A549 (cell line): Measurements from ENCODE around the gene CNTNAP2. TPM values are rescaled to one million over a fixed set of nuclear protein-coding genes. Genes with fewer than 3 reads are reported as not detected.

Experiments
- ATAC-seq, 2 experiments: fragments of 200-7000 bp in 1 of 2; fragments of >200 bp in 1 of 2; cut with Nextera tagmentation in 1 of 2; cut with Tn5 transposase in 1 of 2; 3 replicates each; pipeline versions ENCODE4 v1.8.0 to v1.9.1; 2018 to 2020; ENCODE audit warnings: mild to moderate bottlenecking in 1 of 2, moderate library complexity in 1 of 2
- CTCF ChIA-PET: fragments of 300-600 bp; sonication (Branson Sonifier 250); formaldehyde crosslinking; extraction: SDS; loops from one replicate; lab custom pipeline; 2021; ENCODE audit warnings: antibody characterized with exemption, inconsistent platforms; lab: Yijun Ruan, JAX
- POLR2A ChIA-PET: fragments of 350-600 bp; formaldehyde crosslinking; extraction: SDS; loops from one replicate; lab custom pipeline; 2021; ENCODE audit warnings: antibody characterized with exemption, inconsistent platforms; lab: Yijun Ruan, JAX
- DNase-seq, 2 experiments: peaks; one replicate each; pipeline versions ENCODE4 v3.0.0 to v3.0.0-alpha.2; 2011 to 2016; ENCODE audit warnings: low read depth in 1 of 2, low spot score in 1 of 2
- FAIRE-seq: peaks from 2 replicates; lab custom pipeline; 2011; peaks lifted over from hg19 to GRCh38; lab: Jason Lieb, UNC
- H3K27ac ChIP-seq, 2 experiments: fragments of >200 bp; sonication (Bioruptor Twin); formaldehyde crosslinking; 3 replicates each; pipeline ENCODE4 v1.5.1; 2016 to 2017
- H3K4me1 ChIP-seq: fragments of >200 bp; sonication (Bioruptor Twin); formaldehyde crosslinking; 3 replicates; pipeline ENCODE4 v1.6.1; 2016
- H3K4me2 ChIP-seq: fragments of >200 bp; sonication (Bioruptor Twin); formaldehyde crosslinking; 3 replicates; pipeline ENCODE4 v1.6.1; 2016
- H3K4me3 ChIP-seq: fragments of >200 bp; sonication (Bioruptor Twin); formaldehyde crosslinking; 3 replicates; pipeline ENCODE4 v1.5.1; 2016
- H3K9me3 ChIP-seq: fragments of >200 bp; sonication (Bioruptor Twin); formaldehyde crosslinking; 3 replicates; pipeline ENCODE4 v1.6.1; 2016
- BCL3 ChIP-seq: fragments of >200 bp; sonication (Bioruptor Twin); formaldehyde crosslinking; IDR thresholded peaks from 3 replicates; pipeline ENCODE4 v1.6.1; 2016
- CBX2 ChIP-seq: fragments of 200-600 bp; sonication (generic); IDR thresholded peaks from 2 replicates; pipeline ENCODE4 v1.6.1; 2016; ENCODE audit warnings: low read depth, mild to moderate bottlenecking, borderline replicate concordance
- CBX8 ChIP-seq: fragments of 200-600 bp; sonication (generic); IDR thresholded peaks from 2 replicates; pipeline ENCODE4 v1.6.1; 2016
- CEBPB ChIP-seq, 2 experiments: fragments of >200 bp in 1 of 2; sonication (Bioruptor Twin) in 1 of 2; formaldehyde crosslinking in 1 of 2; IDR thresholded peaks; 2 replicates each; pipeline ENCODE4 v1.6.1; 2012 to 2016
- FOSL2 ChIP-seq, 2 experiments: fragments of 450-650 bp in 1 of 2; fragments of >200 bp in 1 of 2; sonication (Bioruptor Twin) in 1 of 2; formaldehyde crosslinking; IDR thresholded peaks; 2 replicates each; pipeline versions ENCODE4 v1.5.0 to v1.6.1; 2016 to 2020; ENCODE audit warnings: mild to moderate bottlenecking in 1 of 2, moderate library complexity in 1 of 2
- HDAC2 ChIP-seq: fragments of 200-600 bp; sonication (generic); IDR thresholded peaks from 2 replicates; pipeline ENCODE4 v1.6.1; 2016
- HES2 ChIP-seq: fragments of >200 bp; sonication (Bioruptor Twin); formaldehyde crosslinking; IDR thresholded peaks from 2 replicates; pipeline ENCODE4 v1.6.1; 2016
- HOXB5 ChIP-seq: fragments of 250-450 bp; sonication (Bioruptor Pico); IDR thresholded peaks from 2 replicates; pipeline ENCODE4 v1.5.0; 2020; ENCODE audit warnings: mild to moderate bottlenecking, moderate library complexity
- KDM5A ChIP-seq: fragments of 200-600 bp; sonication (generic); IDR thresholded peaks from 2 replicates; pipeline ENCODE4 v1.6.1; 2016; ENCODE audit warnings: antibody characterized with exemption, mild to moderate bottlenecking
- MAFK ChIP-seq: fragments of 450-650 bp; IDR thresholded peaks from 2 replicates; pipeline ENCODE4 v1.6.1; 2014; ENCODE audit not compliant: partially characterized antibody
- MAZ ChIP-seq: fragments of 150-350 bp; IDR thresholded peaks from 2 replicates; pipeline ENCODE4 v1.6.1; 2014; ENCODE audit warnings: antibody characterized with exemption, low read depth, low read length, borderline replicate concordance
- NPAS2 ChIP-seq: fragments of 250-450 bp; sonication (Bioruptor Pico); IDR thresholded peaks from 2 replicates; pipeline ENCODE4 v1.8.0; 2022; ENCODE audit warnings: mild to moderate bottlenecking, moderate library complexity, borderline replicate concordance
- POLR2AphosphoS2 ChIP-seq: conservative IDR thresholded peaks from 2 replicates; pipeline ENCODE4 v1.6.1; 2012; ENCODE audit warnings: low read length, improper control_type of control experiment, inconsistent platforms
- RARB ChIP-seq: fragments of 250-450 bp; sonication (Bioruptor Pico); IDR thresholded peaks from 2 replicates; pipeline ENCODE4 v1.8.0; 2021; ENCODE audit warnings: mild to moderate bottlenecking, moderate library complexity
- RCOR1 ChIP-seq: fragments of 150-350 bp; IDR thresholded peaks from 2 replicates; pipeline ENCODE4 v1.6.1; 2014; ENCODE audit warnings: antibody characterized with exemption, low read length, low read depth
- REST ChIP-seq: fragments of 200-600 bp; sonication (generic); IDR thresholded peaks from 2 replicates; pipeline ENCODE4 v1.6.1; 2016; ENCODE audit warnings: antibody characterized with exemption, mild to moderate bottlenecking, moderate library complexity
- SREBF2 ChIP-seq: fragments of 450-650 bp; IDR thresholded peaks from 2 replicates; pipeline ENCODE4 v1.6.1; 2014; ENCODE audit warnings: mild to moderate bottlenecking, moderate library complexity
- USF2 ChIP-seq: fragments of 450-650 bp; IDR thresholded peaks from 2 replicates; pipeline ENCODE4 v1.6.1; 2014; ENCODE audit warnings: antibody characterized with exemption
- ZC3H11A ChIP-seq: fragments of 450-650 bp; IDR thresholded peaks from 2 replicates; pipeline ENCODE4 v1.6.1; 2014; ENCODE audit warnings: antibody characterized with exemption, mild to moderate bottlenecking
- ZNF302 ChIP-seq: fragments of 250-450 bp; sonication (Bioruptor Pico); IDR thresholded peaks from 2 replicates; pipeline ENCODE4 v1.9.0; 2021; ENCODE audit warnings: inconsistent platforms, mild to moderate bottlenecking, moderate library complexity
- WGBS: methylation state at CpG from one replicate; pipeline ENCODE4 v1.1.6; 2017; ENCODE audit errors: missing lambda C conversion rate; 5-methylcytosine and 5-hydroxymethylcytosine counted together
- polyA plus RNA-seq, 4 experiments: library from polyadenylated mRNA; depleted of rRNA in 3 of 4; stranded (reverse); fragments of >200 nt; fragmentation: RNase III in 1 of 4; extraction: RNeasy Plus Mini Kit Qiagen cat#74134 plus additional on column Dnase treatment in 1 of 4; gene quantifications; 2 replicates in 3 of 4; 3 replicates in 1 of 4; pipeline ENCODE4 v1.2.3, GENCODE V29; 2011 to 2017

CNTNAP2 gene
- polyA plus RNA-seq, 2 of the 4 experiments (the other 2 are of a cell fraction): 0.05 to 0.13 TPM

GRCh38 chr7:147308539-147308938, 1191.9 kb downstream of the CNTNAP2 start:
- POLR2A ChIA-PET: no interaction called here
- no peak overlapping the region for H3K27ac ChIP-seq
- 23% methylated on average over 5 of the region's 5 CpGs for WGBS
- no peak for FAIRE-seq
- no peak for ATAC-seq
- CTCF ChIA-PET: no interaction called here
- no peaks in the 10 kb centered on the region for H3K4me1 ChIP-seq
- no peak overlapping the region for H3K4me2 ChIP-seq
- DNase-seq: no peak
- no peak for TF ChIP-seq RCOR1
- TF ChIP-seq REST: peak; percentile 35; the same call in 1 of the 2 replicates
- no peak for TF ChIP-seq SREBF2
- no peak for TF ChIP-seq ZNF302 (CRISPR knock-in tag)
- no peak for TF ChIP-seq CBX8
- no peak for TF ChIP-seq CEBPB (IDR thresholded peaks at IDR 0.05)
- no peak overlapping the region for H3K4me3 ChIP-seq
- no peaks in the 10 kb centered on the region for H3K9me3 ChIP-seq

GRCh38 chr7:147311336-147311735, 1194.7 kb downstream of the CNTNAP2 start:
- WGBS: 20% methylated on average over 1 of the region's 1 CpG
- no peak for ATAC-seq
- POLR2A ChIA-PET: no interaction called here
- no peak for TF ChIP-seq FOSL2 (IDR thresholded peaks at IDR 0.05)
- no peak for TF ChIP-seq FOSL2 (CRISPR knock-in tag; IDR thresholded peaks at IDR 0.05)
- no peak for TF ChIP-seq ZC3H11A
- TF ChIP-seq HES2: no peak
- TF ChIP-seq BCL3: no peak
- no peak for TF ChIP-seq SREBF2
- no peak for TF ChIP-seq KDM5A
- TF ChIP-seq MAFK: no peak
- TF ChIP-seq HOXB5 (CRISPR knock-in tag): no peak
- no peak for TF ChIP-seq USF2
- no peak for TF ChIP-seq MAZ
- TF ChIP-seq, all 56 proteins: peak for 0
- Histone ChIP-seq H3K4me2 (no peak overlapping the region), H3K4me3 (no peak overlapping the region), H3K27ac (no peak overlapping the region), H3K4me1 (no peaks in the 10 kb centered on the region), H3K9me3 (no peaks in the 10 kb centered on the region)
- no peak for FAIRE-seq
- CTCF ChIA-PET: no interaction called here
- no peak for DNase-seq

GRCh38 chr7:147321504-147321903, 1204.9 kb downstream of the CNTNAP2 start:
- H3K27ac ChIP-seq: no peak overlapping the region
- CTCF ChIA-PET: no interaction called here
- TF ChIP-seq RARB: no peak
- no peak for TF ChIP-seq POLR2AphosphoS2
- TF ChIP-seq CBX2: no peak
- no peak for TF ChIP-seq REST
- no peak for TF ChIP-seq CEBPB (IDR thresholded peaks at IDR 0.05)
- no peak for TF ChIP-seq NPAS2 (CRISPR knock-in tag)
- TF ChIP-seq HDAC2: no peak
- TF ChIP-seq SREBF2: no peak
- no peak for TF ChIP-seq USF2
- TF ChIP-seq CBX8: no peak
- H3K9me3 ChIP-seq: peaks cover 6% of the 10 kb centered on the region; the same call in 2 of the 3 replicates
- 52% methylated on average over 2 of the region's 2 CpGs for WGBS
- FAIRE-seq (no peak), ATAC-seq (no peak), DNase-seq (no peak)
- no peak overlapping the region for H3K4me2 ChIP-seq
- POLR2A ChIA-PET: no interaction called here
- H3K4me3 ChIP-seq: no peak overlapping the region
- no peaks in the 10 kb centered on the region for H3K4me1 ChIP-seq
